Breast epithelium (tissue), 4 donors: ENCODE results near the gene SERINC2. TPM values are rescaled to one million over a fixed set of nuclear protein-coding genes. Genes with fewer than 3 reads are reported as not detected.

ENCODE experiments used
- DNase-seq, 2 donors: peaks; one replicate each; pipeline ENCODE4 v3.0.0-alpha.2; 2019; ENCODE audit warnings: low spot score in 2 of 2
- H3K27ac ChIP-seq, 2 donors: fragments of 200-600 bp; sonication (generic) in 1 of 2; one replicate each; pipeline ENCODE4 v1.5.1; 2016 to 2019; ENCODE audit warnings: mild to moderate bottlenecking in 1 of 2
- H3K27me3 ChIP-seq, 2 donors: fragments of 200-600 bp; sonication (generic) in 1 of 2; one replicate each; pipeline versions ENCODE4 v1.5.1 to v1.6.0; 2017 to 2019; ENCODE audit warnings: control low read depth in 1 of 2, mild to moderate bottlenecking in 1 of 2
- H3K36me3 ChIP-seq: fragments of 200-600 bp; one replicate; pipeline ENCODE4 v1.5.1; 2019
- H3K4me1 ChIP-seq, 2 donors: fragments of 200-600 bp; sonication (generic); one replicate each; pipeline ENCODE4 v1.5.1; 2016 to 2019; ENCODE audit warnings: control low read depth in 1 of 2
- H3K4me3 ChIP-seq, 3 donors: fragments of 200-600 bp; sonication (generic); 1 replicate in 2 of 3; 2 replicates in 1 of 3; pipeline ENCODE4 v1.5.1; 2016 to 2019; ENCODE audit warnings: mild to moderate bottlenecking in 3 of 3, moderate library complexity in 2 of 3
- H3K9me3 ChIP-seq, 2 donors: fragments of 200-600 bp; sonication (generic) in 1 of 2; one replicate each; pipeline ENCODE4 v1.5.1; 2016 to 2019; ENCODE audit warnings: control low read depth in 1 of 2
- CTCF ChIP-seq, 3 donors: fragments of 450-650 bp; IDR thresholded peaks; one replicate each; pipeline ENCODE4 v1.5.1; 2016 to 2017; ENCODE audit warnings: antibody characterized with exemption in 3 of 3, mild to moderate bottlenecking in 3 of 3, moderate library complexity in 3 of 3
- POLR2A ChIP-seq: fragments of 450-650 bp; IDR thresholded peaks from one replicate; pipeline ENCODE4 v1.6.1; 2016; ENCODE audit warnings: antibody characterized with exemption, mild to moderate bottlenecking, moderate library complexity
- POLR2AphosphoS5 ChIP-seq, 3 donors: sonication (generic); formaldehyde crosslinking; IDR thresholded peaks; one replicate each; pipeline ENCODE4 v1.6.1; 2017; ENCODE audit warnings: antibody characterized with exemption in 3 of 3
- intact Hi-C: fragments of 100-400 bp; cut with DNase I; formaldehyde crosslinking; loops from one replicate; pipeline ENCODE4 v1.15.1; 2023; ENCODE audit warnings: low total_unique reads
- total RNA-seq, 3 donors: library from RNA; depleted of rRNA; stranded (reverse); fragments of >200 nt; gene quantifications; one replicate each; pipeline ENCODE4 v1.1.0, GENCODE V29; 2016

Gene SERINC2
- total RNA-seq = 10 to 100 TPM; 10.4 to 50.6 (median 30.5) TPM

- no peaks in the 10 kb centered on the region for H3K9me3 ChIP-seq
- H3K27ac ChIP-seq = peak within 1 kb of the TSS; percentile 91 to 95
- intact Hi-C loops = no loop called here
- no peaks in the 10 kb centered on the region for H3K27me3 ChIP-seq
- H3K4me1 ChIP-seq = peaks cover 0 to 13% of the 10 kb centered on the region in 2 donors
- DNase-seq = no peak
- H3K36me3 ChIP-seq = no peaks in the 10 kb centered on the region
- TF ChIP-seq POLR2AphosphoS5 (IDR thresholded peaks at IDR 0.05) (no peak), POLR2A (no peak), CTCF (IDR thresholded peaks at IDR 0.05) (no peak)
- H3K4me3 ChIP-seq = peak within 1 kb of the TSS; percentile 71 to 80 (median 79)
Measured at GRCh38 chr1:31412732-31413404, at the start of gene SERINC2. Gene SERINC2 (plus strand): TSS chr1:31413213. CDS start chr1:31413266, 53 bp downstream.

- no peaks in the 10 kb centered on the region for H3K4me1 ChIP-seq
- no peak overlapping the region for H3K27ac ChIP-seq
- no peak for TF ChIP-seq CTCF (IDR thresholded peaks at IDR 0.05)
- no peak for TF ChIP-seq POLR2A
- no peak for TF ChIP-seq POLR2AphosphoS5 (IDR thresholded peaks at IDR 0.05)
- H3K36me3 ChIP-seq = no peaks in the 10 kb centered on the region
- H3K4me3 ChIP-seq = no peak overlapping the region
- no peaks in the 10 kb centered on the region for H3K27me3 ChIP-seq
- no peaks in the 10 kb centered on the region for H3K9me3 ChIP-seq
- intact Hi-C loops = no loop called here
- DNase-seq = no peak
Measured at GRCh38 chr1:31364561-31365250, 48.3 kb upstream of the SERINC2 start.

- no peaks in the 10 kb centered on the region for H3K27me3 ChIP-seq
- no peaks in the 10 kb centered on the region for H3K4me1 ChIP-seq
- no peaks in the 10 kb centered on the region for H3K9me3 ChIP-seq
- H3K36me3 ChIP-seq = no peaks in the 10 kb centered on the region
- no peak for DNase-seq
- intact Hi-C loops = no loop called here
- H3K27ac ChIP-seq = no peak overlapping the region
- TF ChIP-seq CTCF (IDR thresholded peaks at IDR 0.05) = no peak
- TF ChIP-seq POLR2AphosphoS5 (IDR thresholded peaks at IDR 0.05) = no peak
- no peak overlapping the region for H3K4me3 ChIP-seq
Measured at GRCh38 chr1:31366796-31367195, 46.2 kb upstream of the SERINC2 start.

- TF ChIP-seq POLR2A (no peak), CTCF (IDR thresholded peaks at IDR 0.05) (no peak), POLR2AphosphoS5 (IDR thresholded peaks at IDR 0.05) (no peak)
- Histone ChIP-seq H3K27ac (peak overlapping the region in 1 of 2 donors; percentile 46), H3K36me3 (no peaks in the 10 kb centered on the region), H3K9me3 (no peaks in the 10 kb centered on the region), H3K4me1 (no peaks in the 10 kb centered on the region), H3K4me3 (no peak overlapping the region), H3K27me3 (no peaks in the 10 kb centered on the region)
- no peak for DNase-seq
- intact Hi-C loops = no loop called here
Measured at GRCh38 chr1:31368611-31369107, 44.4 kb upstream of the SERINC2 start.

- Histone ChIP-seq H3K9me3 (no peaks in the 10 kb centered on the region), H3K4me1 (peaks cover 0 to 5% of the 10 kb centered on the region in 2 donors), H3K36me3 (no peaks in the 10 kb centered on the region), H3K4me3 (no peak overlapping the region), H3K27me3 (no peaks in the 10 kb centered on the region), H3K27ac (no peak overlapping the region)
- no peak for DNase-seq
- TF ChIP-seq CTCF (IDR thresholded peaks at IDR 0.05) (no peak), POLR2A (no peak), POLR2AphosphoS5 (IDR thresholded peaks at IDR 0.05) (no peak)
- intact Hi-C loops = no loop called here
Measured at GRCh38 chr1:31370021-31370420, 43.0 kb upstream of the SERINC2 start.
